DMS 273 (cell line): ENCODE data around the gene NFKB2.
A peak's percentile ranks its signal among the peaks of the same experiment; 100 is the strongest.

Experiments
- DNase-seq: peaks from one replicate; lab custom pipeline; 2025; ENCODE audit not compliant: unreplicated experiment; lab: John Stamatoyannopoulos, UW

Gene NFKB2

DNA sequence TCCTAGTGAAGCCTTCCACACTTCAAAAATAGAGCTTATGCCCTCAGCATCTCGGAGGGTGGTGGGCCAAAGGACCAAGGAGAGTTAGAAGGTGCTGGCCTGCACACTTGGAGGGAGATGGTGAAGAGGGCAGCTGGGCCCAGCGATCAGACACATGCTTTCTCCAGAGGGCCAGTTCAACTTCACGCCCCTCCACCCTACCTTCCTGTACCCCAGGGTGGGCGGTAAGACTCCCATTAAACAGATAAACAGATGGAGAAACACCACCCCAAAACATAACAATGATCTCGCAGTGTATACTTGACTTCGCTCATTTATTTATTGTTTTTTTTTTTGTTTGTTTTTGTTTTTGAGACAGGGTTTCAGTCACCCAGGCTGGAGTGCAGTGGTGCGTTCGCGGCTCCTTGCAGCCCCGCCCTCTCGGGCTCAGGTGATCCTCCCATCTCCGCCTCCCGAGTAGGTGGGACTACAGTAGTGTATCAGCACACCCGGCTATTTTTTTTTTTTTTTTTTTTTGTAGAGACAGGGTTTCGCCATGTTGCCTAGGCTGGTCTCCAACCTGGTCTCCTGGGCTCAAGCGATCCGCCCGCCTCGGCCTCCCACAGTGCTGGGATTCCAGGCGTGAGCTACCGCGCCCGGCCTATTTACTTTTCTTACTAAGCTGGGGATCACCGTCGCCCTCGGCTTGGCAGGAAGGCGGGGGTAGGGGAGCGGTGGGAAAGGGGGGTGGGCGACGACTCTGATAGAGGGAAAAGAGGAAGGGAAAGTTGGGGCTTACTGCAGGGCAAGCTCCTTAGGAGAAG lies 54.0 kb downstream of the NFKB2 start:
- peak; percentile 81 for DNase-seq

DNA sequence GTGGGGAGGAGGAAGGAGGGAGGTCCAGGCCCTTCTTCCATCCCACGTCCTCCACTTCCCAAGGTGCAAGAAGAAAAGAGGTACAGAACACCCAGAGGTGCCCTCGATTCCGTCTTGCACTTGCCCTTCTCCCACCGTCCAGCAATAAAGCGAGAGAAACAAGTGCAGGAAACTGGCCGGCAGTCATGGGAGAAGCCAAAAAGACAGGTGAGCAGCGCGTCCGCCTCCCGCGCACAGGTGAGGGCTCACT lies 54.5 kb downstream of the NFKB2 start:
- no peak for DNase-seq

DNA sequence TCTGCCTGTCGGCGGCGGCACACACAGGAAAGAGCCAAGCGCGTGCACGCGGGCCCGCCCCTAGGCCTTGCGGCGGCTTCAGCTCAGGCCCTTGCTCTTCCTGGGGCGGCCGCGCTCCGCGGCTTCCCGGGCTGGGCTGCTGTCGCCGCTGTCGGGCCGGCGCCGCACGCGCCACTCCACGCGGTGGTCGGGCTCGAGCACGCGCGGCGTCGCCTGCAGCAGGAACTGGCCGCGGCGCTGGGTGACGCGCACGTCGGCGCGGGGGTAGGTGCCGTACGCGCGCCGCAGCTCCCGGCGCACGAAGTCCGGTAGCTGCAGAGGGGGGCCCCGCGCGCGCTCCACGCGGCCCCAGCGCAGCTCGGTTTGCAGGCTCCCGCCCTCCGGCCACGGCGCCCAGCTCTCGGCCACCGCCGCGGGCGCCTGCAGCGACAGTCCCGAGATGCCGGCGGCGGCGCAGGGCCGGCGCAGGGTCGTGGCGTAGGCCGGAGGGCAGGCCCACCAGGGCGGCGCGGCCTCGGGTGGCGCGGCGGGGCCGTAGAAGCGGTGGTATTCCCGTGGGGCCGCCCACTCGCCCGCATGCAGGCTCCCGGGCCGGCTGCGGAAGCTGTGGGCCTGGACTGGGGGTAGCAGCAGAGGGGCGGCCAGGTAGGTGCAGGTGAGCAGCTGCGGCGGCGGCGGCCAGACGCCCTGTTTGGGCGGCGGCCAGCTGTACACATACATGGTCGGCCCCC lies 55.0 kb downstream of the NFKB2 start:
- DNase-seq = peak; percentile 90

DNA sequence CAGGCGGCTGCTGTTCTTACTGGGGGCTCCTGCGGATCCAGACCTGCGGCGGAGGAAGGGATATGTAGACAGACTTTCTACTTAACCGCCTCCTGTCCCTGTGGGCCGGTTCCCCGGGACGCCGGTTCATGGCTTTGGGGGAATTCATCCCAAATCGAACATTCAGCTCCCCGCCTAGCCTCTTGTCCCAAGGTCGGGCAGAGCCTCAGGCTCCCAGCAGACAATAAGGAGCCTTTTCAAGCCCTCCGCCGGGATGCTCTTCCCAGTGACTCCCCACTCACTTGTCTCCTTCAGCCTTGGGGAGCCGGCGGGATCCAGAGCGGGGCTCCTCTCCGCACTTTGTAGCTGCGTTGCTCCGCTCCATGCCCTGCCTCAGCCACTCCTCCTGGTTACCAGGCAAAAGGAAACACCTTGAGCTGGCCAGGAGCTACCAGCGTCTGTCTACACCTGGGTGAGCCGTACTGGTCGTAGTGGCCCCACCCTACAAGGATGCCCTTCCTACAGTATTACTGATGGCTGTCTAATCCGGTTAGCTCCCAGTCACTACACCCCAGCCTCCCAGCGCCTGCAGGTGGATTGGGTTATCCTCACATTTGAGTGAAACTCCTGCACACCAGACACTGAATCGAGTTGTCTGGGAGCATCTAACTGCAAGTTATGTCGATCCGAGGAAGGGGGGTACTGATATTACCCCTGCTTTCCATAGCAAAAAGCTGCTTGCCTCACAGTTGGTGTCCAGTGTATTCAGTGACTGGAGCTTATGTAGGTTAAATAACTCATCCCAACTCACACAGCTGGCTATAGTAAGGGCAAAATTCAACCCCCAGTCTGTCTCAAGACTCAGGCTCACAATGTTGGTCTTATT lies 55.8 kb downstream of the NFKB2 start, which contains the start of gene C10orf95:
TSS of gene C10orf95 (minus strand) at position 439 of the 865 bp plus-strand sequence. CDS start 450 bp downstream, outside the sequence.
- peak; percentile 52 for DNase-seq
